Naive thymus-derived CD4-positive, alpha-beta T cell (primary cell): Measurements from ENCODE around the gene EIF1. TPM values are rescaled to one million over a fixed set of nuclear protein-coding genes. Genes with fewer than 3 reads are reported as not detected.

Source experiments
- ATAC-seq: fragments of 150-1000 bp; cut with Tn5 transposase; 2 replicates; pipeline ENCODE4 v1.10.0; 2021; ENCODE audit warnings: mild to moderate bottlenecking, moderate library complexity
- CTCF ChIA-PET: fragments of 350-600 bp; sonication (Branson Sonifier 250); formaldehyde crosslinking; loops from one replicate; lab custom pipeline; 2021; ENCODE audit warnings: antibody characterized with exemption; lab: Charles Lee
- POLR2A ChIA-PET: fragments of 350-600 bp; sonication (Branson Sonifier 250); formaldehyde crosslinking; loops from one replicate; lab custom pipeline; 2021; ENCODE audit warnings: antibody characterized with exemption, inconsistent platforms; lab: Charles Lee
- DNase-seq, 9 donors: peaks; one replicate each; pipeline versions ENCODE4 v3.0.0 to v3.0.0-alpha.2; 2020 to 2022; ENCODE audit warnings: mixed read lengths in 1 of 9
- H3K27ac ChIP-seq: one replicate; pipeline ENCODE4 v1.7.0; 2013; ENCODE audit warnings: mild to moderate bottlenecking, low read depth, low read length, moderate library complexity
- H3K27me3 ChIP-seq, 2 donors: one replicate each; pipeline ENCODE4 v1.7.0; 2013; ENCODE audit warnings: low read length in 2 of 2, mild to moderate bottlenecking in 2 of 2, moderate library complexity in 2 of 2; ENCODE audit not compliant: control insufficient read depth in 2 of 2, insufficient read depth in 2 of 2
- H3K36me3 ChIP-seq, 3 experiments: 1 replicate in 2 of 3; 2 replicates in 1 of 3; pipeline ENCODE4 v1.7.0; 2013; ENCODE audit warnings: low read length in 3 of 3, mild to moderate bottlenecking in 3 of 3, moderate library complexity in 1 of 3; ENCODE audit not compliant: insufficient read depth in 3 of 3, control insufficient read depth in 2 of 3
- H3K4me1 ChIP-seq, 2 donors: one replicate each; pipeline ENCODE4 v1.7.0; 2013; ENCODE audit warnings: low read length in 2 of 2, mild to moderate bottlenecking in 2 of 2, moderate library complexity in 1 of 2; ENCODE audit not compliant: control insufficient read depth in 2 of 2, insufficient read depth in 2 of 2
- H3K4me3 ChIP-seq: 2 replicates; pipeline ENCODE4 v1.7.0; 2013; ENCODE audit warnings: mild to moderate bottlenecking, low read length
- H3K9me3 ChIP-seq, 3 experiments: 1 replicate in 2 of 3; 2 replicates in 1 of 3; pipeline ENCODE4 v1.7.0; 2013; ENCODE audit warnings: low read length in 3 of 3; ENCODE audit not compliant: control insufficient read depth in 2 of 3
- H3K27ac Mint-ChIP-seq, 9 donors: one replicate each; pipeline ENCODE4 v1.8.0; 2020 to 2022; ENCODE audit warnings: mixed read lengths in 9 of 9, mild to moderate bottlenecking in 8 of 9, moderate library complexity in 5 of 9, inconsistent platforms in 2 of 9
- H3K27me3 Mint-ChIP-seq, 5 donors: one replicate each; pipeline ENCODE4 v1.8.0; 2021 to 2022; ENCODE audit warnings: mixed read lengths in 5 of 5, mild to moderate bottlenecking in 1 of 5
- H3K36me3 Mint-ChIP-seq, 5 donors: one replicate each; pipeline ENCODE4 v1.8.0; 2020 to 2022; ENCODE audit warnings: mixed read lengths in 5 of 5, mild to moderate bottlenecking in 3 of 5, inconsistent platforms in 1 of 5
- H3K4me1 Mint-ChIP-seq, 7 donors: one replicate each; pipeline ENCODE4 v1.8.0; 2020 to 2022; ENCODE audit warnings: mixed read lengths in 7 of 7, mild to moderate bottlenecking in 3 of 7, inconsistent platforms in 1 of 7
- H3K4me3 Mint-ChIP-seq, 10 donors: one replicate each; pipeline ENCODE4 v1.8.0; 2020 to 2022; ENCODE audit warnings: mild to moderate bottlenecking in 10 of 10, mixed read lengths in 10 of 10, moderate library complexity in 6 of 10, inconsistent platforms in 2 of 10
- H3K9me3 Mint-ChIP-seq, 11 donors: one replicate each; pipeline ENCODE4 v1.8.0; 2020 to 2022; ENCODE audit warnings: mixed read lengths in 11 of 11, mild to moderate bottlenecking in 4 of 11, inconsistent platforms in 1 of 11, moderate library complexity in 1 of 11
- intact Hi-C, 2 donors: fragments of 100-400 bp; cut with micrococcal nuclease; formaldehyde crosslinking; loops; one replicate each; pipeline ENCODE4 v1.15.1; 2023
- polyA plus RNA-seq, 2 donors: library from polyadenylated mRNA; unstranded; fragments of 300-500 nt; fragmentation: Illumina TruSeq; gene quantifications; one replicate each; pipeline ENCODE4 v1.2.3, GENCODE V29; 2021
- total RNA-seq, 6 experiments: library from RNA in 5 of 6; stranded (reverse) in 5 of 6; gene quantifications; 1 replicate in 5 of 6; 2 replicates in 1 of 6; pipeline ENCODE4 v1.2.3 and lab custom pipeline; 2021 to 2026

Gene EIF1
- total and polyA plus RNA-seq, 7 experiments from 2014 or later, result 710 to 2,222 (median 934) TPM

GRCh38 chr17:41702712-41703111 is 14.0 kb downstream of the EIF1 start:
- CTCF ChIA-PET, result interaction anchor here (0.7 kb wide), 1 partner anchor 1501 kb away, joined by 4 read pairs; no protein-coding TSS in a partner anchor
- Histone ChIP-seq H3K4me1 (no peaks in the 10 kb centered on the region), H3K36me3 (no peaks in the 10 kb centered on the region), H3K27ac (no peak overlapping the region), H3K4me3 (no peak overlapping the region), H3K27me3 (no peaks in the 10 kb centered on the region), H3K9me3 (no peaks in the 10 kb centered on the region)
- peaks cover 0 to 7% (median 0%) of the 10 kb centered on the region in 5 donors for H3K27me3 Mint-ChIP-seq
- peaks cover 0 to 5% (median 0%) of the 10 kb centered on the region in 7 donors for H3K4me1 Mint-ChIP-seq
- no peaks in the 10 kb centered on the region for H3K36me3 Mint-ChIP-seq
- no peak overlapping the region for H3K27ac Mint-ChIP-seq
- no peak for ATAC-seq
- no peak for DNase-seq
- intact Hi-C loops, result no loop called here
- no peaks in the 10 kb centered on the region for H3K9me3 Mint-ChIP-seq
- POLR2A ChIA-PET, result no interaction called here
- H3K4me3 Mint-ChIP-seq, result no peak overlapping the region

GRCh38 chr17:41705271-41705991 is 16.7 kb downstream of the EIF1 start:
- ChIA-PET CTCF (interaction anchor here (1.4 kb wide), 1 partner anchor 9 kb away, joined by 5 read pairs; no protein-coding TSS in a partner anchor), POLR2A (interaction anchor here (0.6 to 1.4 kb wide), 3 partner anchors 16 to 32 kb away, joined by 3 to 4 read pairs (median 3); partner anchors contain the start of gene EIF1)
- Mint-ChIP-seq H3K27me3 (peaks cover 0 to 10% (median 0%) of the 10 kb centered on the region in 5 donors), H3K27ac (peak overlapping the region in 1 of 9 donors; percentile 30), H3K4me3 (no peak overlapping the region), H3K36me3 (no peaks in the 10 kb centered on the region), H3K4me1 (peaks cover 0 to 5% (median 0%) of the 10 kb centered on the region in 7 donors), H3K9me3 (peaks cover 0 to 3% (median 0%) of the 10 kb centered on the region in 11 donors)
- Histone ChIP-seq H3K27me3 (no peaks in the 10 kb centered on the region), H3K4me1 (no peaks in the 10 kb centered on the region), H3K4me3 (no peak overlapping the region), H3K27ac (no peak overlapping the region), H3K36me3 (no peaks in the 10 kb centered on the region), H3K9me3 (no peaks in the 10 kb centered on the region)
- DNase-seq (no peak), ATAC-seq (no peak)
- intact Hi-C loops, result no loop called here

- Mint-ChIP-seq H3K36me3 (no peaks in the 10 kb centered on the region), H3K9me3 (peaks cover 0 to 3% (median 0%) of the 10 kb centered on the region in 11 donors), H3K27me3 (peaks cover 0 to 18% (median 4%) of the 10 kb centered on the region in 5 donors), H3K4me3 (no peak overlapping the region), H3K27ac (no peak overlapping the region), H3K4me1 (peaks cover 0 to 5% (median 0%) of the 10 kb centered on the region in 7 donors)
- H3K4me1 ChIP-seq, result no peaks in the 10 kb centered on the region
- CTCF ChIA-PET, result interaction anchor here (0.6 to 0.9 kb wide), 4 partner anchors 12 to 353 kb away, joined by 3 to 8 read pairs (median 4); no protein-coding TSS in a partner anchor
- no peaks in the 10 kb centered on the region for H3K9me3 ChIP-seq
- DNase-seq, result no peak
- ATAC-seq, result no peak
- POLR2A ChIA-PET, result interaction anchor here (0.7 to 1.7 kb wide), 4 partner anchors 8 to 45 kb away, joined by 3 to 6 read pairs (median 4); partner anchors contain the start of gene EIF1
- H3K27ac ChIP-seq, result no peak overlapping the region
- no peaks in the 10 kb centered on the region for H3K36me3 ChIP-seq
- intact Hi-C loops, result no loop called here
- H3K4me3 ChIP-seq, result no peak overlapping the region
- no peaks in the 10 kb centered on the region for H3K27me3 ChIP-seq
These were observed 19.4 kb downstream of the EIF1 start for GRCh38 chr17:41707803-41708669.

GRCh38 chr17:41710472-41711090 is 21.9 kb downstream of the EIF1 start:
- ChIA-PET CTCF (interaction anchor here (0.7 kb wide), 1 partner anchor 307 kb away, joined by 3 read pairs; no protein-coding TSS in a partner anchor), POLR2A (no interaction called here)
- Mint-ChIP-seq H3K9me3 (peaks cover 0 to 3% (median 0%) of the 10 kb centered on the region in 11 donors), H3K4me3 (no peak overlapping the region), H3K4me1 (peaks cover 0 to 5% (median 0%) of the 10 kb centered on the region in 7 donors), H3K27ac (no peak overlapping the region), H3K36me3 (no peaks in the 10 kb centered on the region), H3K27me3 (peaks cover 0 to 18% (median 4%) of the 10 kb centered on the region in 5 donors)
- Histone ChIP-seq H3K4me3 (no peak overlapping the region), H3K4me1 (no peaks in the 10 kb centered on the region), H3K27ac (no peak overlapping the region), H3K36me3 (no peaks in the 10 kb centered on the region), H3K27me3 (no peaks in the 10 kb centered on the region), H3K9me3 (no peaks in the 10 kb centered on the region)
- ATAC-seq, result no peak
- intact Hi-C loops, result no loop called here
- DNase-seq, result no peak

GRCh38 chr17:41711669-41712400 is 23.1 kb downstream of the EIF1 start, which contains the start of gene GAST:
GAST (plus strand) TSS chr17:41712331; CDS start chr17:41715437, 3,106 bp downstream.
- ATAC-seq, result no peak
- no peaks in the 10 kb centered on the region for H3K36me3 ChIP-seq
- no peaks in the 10 kb centered on the region for H3K36me3 Mint-ChIP-seq
- H3K4me3 ChIP-seq, result no peak within 1 kb of the TSS
- no peaks in the 10 kb centered on the region for H3K9me3 ChIP-seq
- no peak within 1 kb of the TSS for H3K27ac Mint-ChIP-seq
- peaks cover 0 to 3% (median 0%) of the 10 kb centered on the region in 11 donors for H3K9me3 Mint-ChIP-seq
- POLR2A ChIA-PET, result no interaction called here
- CTCF ChIA-PET, result interaction anchor here (0.7 kb wide), 1 partner anchor 825 kb away, joined by 5 read pairs; no protein-coding TSS in a partner anchor
- H3K4me1 ChIP-seq, result no peaks in the 10 kb centered on the region
- DNase-seq, result no peak
- peaks cover 0 to 18% (median 4%) of the 10 kb centered on the region in 5 donors for H3K27me3 Mint-ChIP-seq
- intact Hi-C loops, result no loop called here
- H3K4me1 Mint-ChIP-seq, result peaks cover 0 to 5% (median 0%) of the 10 kb centered on the region in 7 donors
- H3K27me3 ChIP-seq, result no peaks in the 10 kb centered on the region
- no peak within 1 kb of the TSS for H3K4me3 Mint-ChIP-seq
- H3K27ac ChIP-seq, result no peak within 1 kb of the TSS
